Psoas muscle (tissue), 8 donors: Measurements from ENCODE around the gene CHID1. TPM values are rescaled to one million over a fixed set of nuclear protein-coding genes. Genes with fewer than 3 reads are reported as not detected.

Experiments
- ATAC-seq, 4 donors: fragments of 200-7000 bp; cut with Tn5 transposase; one replicate each; pipeline ENCODE4 v1.9.1; 2020; ENCODE audit warnings: moderate library complexity in 3 of 4, mild to moderate bottlenecking in 2 of 4
- DNase-seq, 2 donors: peaks; one replicate each; pipeline ENCODE4 v3.0.0-alpha.2; 2020
- H3K27ac ChIP-seq: fragments of 200-600 bp; one replicate; pipeline ENCODE4 v1.8.0; 2022
- H3K27me3 ChIP-seq, 3 donors: fragments of 200-600 bp in 1 of 3; one replicate each; pipeline versions ENCODE4 v1.6.1 to v1.8.0; 2013 to 2022; ENCODE audit warnings: low read length in 2 of 3, mild to moderate bottlenecking in 2 of 3, moderate library complexity in 1 of 3; ENCODE audit not compliant: insufficient read depth in 3 of 3
- H3K36me3 ChIP-seq, 2 donors: fragments of 200-600 bp in 1 of 2; one replicate each; pipeline versions ENCODE4 v1.6.1 to v1.8.0; 2013 to 2022; ENCODE audit warnings: low read depth in 1 of 2, mild to moderate bottlenecking in 1 of 2, moderate library complexity in 1 of 2; ENCODE audit not compliant: insufficient read depth in 1 of 2
- H3K4me1 ChIP-seq: fragments of 200-600 bp; one replicate; pipeline ENCODE4 v1.8.0; 2022
- H3K4me3 ChIP-seq: fragments of 200-600 bp; one replicate; pipeline ENCODE4 v1.8.0; 2022; ENCODE audit warnings: mild to moderate bottlenecking
- H3K9me3 ChIP-seq: fragments of 200-600 bp; one replicate; pipeline ENCODE4 v1.8.0; 2022
- CTCF ChIP-seq: fragments of 200-600 bp; IDR thresholded peaks from one replicate; pipeline ENCODE4 v1.8.0; 2022; ENCODE audit warnings: antibody characterized with exemption
- WGBS, 3 donors: extraction: QIAGEN DNeasy Blood & Tissue Kit; methylation state at CpG; one replicate each; pipeline versions ENCODE4 v1.1.6 to v1.1.7; 2013; 5-methylcytosine and 5-hydroxymethylcytosine counted together
- intact Hi-C, 2 donors: fragments of 100-400 bp; cut with DNase I; formaldehyde crosslinking; loops; one replicate each; pipeline versions ENCODE4 v1.11.0 to v1.14.2; 2022
- polyA plus RNA-seq, 3 donors: library from polyadenylated mRNA; stranded (reverse); fragments of 200-250 nt; gene quantifications; one replicate each; pipeline ENCODE4 v1.2.3, GENCODE V29; 2013
- total RNA-seq, 4 donors: library from RNA; stranded (reverse); fragmentation: NEBNext Ultra II Directional in 2 of 4; extraction: Animal tissue kit (Norgen Biotek cat#: 25700) in 2 of 4; gene quantifications; one replicate each; pipeline versions ENCODE4 v1.2.1 to v1.2.4, GENCODE V29; 2021 to 2023
- donor health status: healthy with polysubstance abuse.
- donor health status: DM: no; HTN: no; CAD: no; lungs with moderate emphysema.
- donor health status: Bipolar disorder and iron deficiency.
- donor health status: healthy.
- donor health status: DM: yes; HTN: yes; CAD: no.
- donor health status: DM: no; HTN: no; CAD: no.
- donor health status: DM: no; HTN: no; CAD: no.
- donor health status: DM: yes; HTN: yes; CAD: no.

The CHID1 gene
- total and polyA plus RNA-seq, 7 donors, result 25.5 to 44.5 (median 34.3) TPM

- H3K4me3 ChIP-seq, result no peak overlapping the region
- H3K27me3 ChIP-seq, result no peaks in the 10 kb centered on the region
- 84 to 86% (median 85%) methylated on average over 39 to 41 of the region's 41 CpGs for WGBS, 3 donors
- intact Hi-C loops, result no loop called here
- no peak overlapping the region for H3K27ac ChIP-seq
- DNase-seq (no peak), ATAC-seq (no peak)
- H3K36me3 ChIP-seq, result peaks cover 0 to 39% of the 10 kb centered on the region in 2 donors
- H3K4me1 ChIP-seq, result no peaks in the 10 kb centered on the region
- TF ChIP-seq CTCF, result no peak
- H3K9me3 ChIP-seq, result no peaks in the 10 kb centered on the region
Observed at GRCh38 chr11:865462-866430, 44.9 kb downstream of the CHID1 start.

GRCh38 chr11:864898-865297, 45.7 kb downstream of the CHID1 start:
- ATAC-seq (no peak), DNase-seq (no peak)
- intact Hi-C loops, result no loop called here
- no peak for TF ChIP-seq CTCF
- Histone ChIP-seq H3K4me1 (peaks cover under 1% of the 10 kb centered on the region), H3K9me3 (no peaks in the 10 kb centered on the region), H3K4me3 (no peak overlapping the region), H3K27me3 (no peaks in the 10 kb centered on the region), H3K36me3 (peaks cover 0 to 39% of the 10 kb centered on the region in 2 donors), H3K27ac (no peak overlapping the region)
- WGBS, 3 donors, result 84 to 93% (median 90%) methylated on average over 7 to 11 of the region's 11 CpGs

DNA sequence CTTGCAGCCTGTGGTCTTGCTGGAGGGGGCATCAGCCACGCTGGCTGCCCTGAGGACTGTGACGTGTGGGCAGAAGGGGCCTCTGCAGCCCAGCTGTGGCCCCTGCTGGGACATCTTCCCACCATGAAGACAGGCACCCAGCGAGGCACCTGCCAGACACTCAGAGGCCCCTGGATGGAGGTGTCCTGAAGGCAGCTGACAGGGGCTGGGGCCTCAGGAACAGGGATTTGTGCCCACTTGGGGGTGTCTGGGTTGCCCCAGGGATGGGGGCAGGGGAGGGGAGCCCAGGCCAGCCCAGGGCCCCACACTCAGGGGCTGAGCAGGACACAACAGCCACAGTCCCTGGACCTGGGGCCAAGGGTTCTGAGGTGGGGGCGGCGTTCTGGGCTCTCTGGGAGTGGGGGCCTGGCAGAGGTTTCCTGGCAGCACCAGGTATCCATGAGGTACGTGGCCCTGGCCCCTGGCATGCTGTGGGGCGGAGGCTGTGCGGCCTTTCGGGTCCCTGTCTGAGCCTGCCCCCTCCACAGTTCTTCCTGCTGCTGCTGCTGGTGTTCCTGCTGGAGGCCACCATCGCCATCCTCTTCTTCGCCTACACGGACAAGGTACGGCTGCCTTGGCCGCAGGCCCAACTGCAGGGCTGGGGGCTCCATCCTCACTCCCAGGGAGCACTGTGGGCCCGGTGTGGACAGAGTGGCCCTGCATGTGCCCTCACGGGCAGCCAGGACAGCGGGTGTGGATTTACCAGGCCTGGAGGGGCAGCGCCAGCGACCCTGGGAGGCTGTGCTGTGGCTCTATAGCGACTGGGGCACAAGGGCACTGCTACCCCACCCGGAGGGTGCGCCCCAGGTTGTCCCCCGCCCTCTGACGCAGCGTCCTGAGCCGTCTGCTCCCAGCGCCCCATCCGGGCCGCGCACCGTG, 46.4 kb downstream of the CHID1 start:
- no peaks in the 10 kb centered on the region for H3K27me3 ChIP-seq
- WGBS, 3 donors, result 92 to 95% (median 95%) methylated on average over 28 to 31 of the region's 31 CpGs
- intact Hi-C loops, result no loop called here
- TF ChIP-seq CTCF, result no peak
- DNase-seq (no peak), ATAC-seq (no peak)
- H3K4me1 ChIP-seq, result peaks cover 4% of the 10 kb centered on the region
- H3K36me3 ChIP-seq, result peaks cover 0 to 39% of the 10 kb centered on the region in 2 donors
- no peak overlapping the region for H3K4me3 ChIP-seq
- H3K27ac ChIP-seq, result no peak overlapping the region
- no peaks in the 10 kb centered on the region for H3K9me3 ChIP-seq

- no peak for ATAC-seq
- TF ChIP-seq CTCF, result no peak
- WGBS, 3 donors, result 78 to 86% (median 82%) methylated on average over 23 to 24 of the region's 24 CpGs
- H3K27me3 ChIP-seq, result no peaks in the 10 kb centered on the region
- H3K4me1 ChIP-seq, result peaks cover 4% of the 10 kb centered on the region
- no peak for DNase-seq
- H3K36me3 ChIP-seq, result peaks cover 0 to 39% of the 10 kb centered on the region in 2 donors
- no peak overlapping the region for H3K4me3 ChIP-seq
- H3K27ac ChIP-seq, result no peak overlapping the region
- H3K9me3 ChIP-seq, result no peaks in the 10 kb centered on the region
- intact Hi-C loops, result no loop called here
Observed at GRCh38 chr11:863023-863909, 47.3 kb downstream of the CHID1 start.
